Hepatocyte (in vitro differentiated cells): Measurements from ENCODE around the gene GPC2.

Experiments
- EZH2 ChIP-seq: fragments of 200-600 bp; sonication (generic); IDR thresholded peaks from 2 replicates; pipeline ENCODE4 v1.6.1; 2016; ENCODE audit warnings: antibody characterized with exemption, mild to moderate bottlenecking, borderline replicate concordance
- EZH2phosphoT487 ChIP-seq: fragments of 200-600 bp; sonication (generic); IDR thresholded peaks from one replicate; pipeline ENCODE4 v1.6.1; 2018; ENCODE audit warnings: antibody characterized with exemption, mild to moderate bottlenecking, low read depth, moderate library complexity; ENCODE audit not compliant: unreplicated experiment, severe bottlenecking
- TF ChIP-seq, protein P1 (sequence below): fragments of 200-600 bp; sonication (generic); IDR thresholded peaks from 2 replicates; pipeline ENCODE4 v1.5.1; 2016; ENCODE audit warnings: antibody characterized with exemption, mild to moderate bottlenecking; ENCODE audit not compliant: poor library complexity

DNA sequence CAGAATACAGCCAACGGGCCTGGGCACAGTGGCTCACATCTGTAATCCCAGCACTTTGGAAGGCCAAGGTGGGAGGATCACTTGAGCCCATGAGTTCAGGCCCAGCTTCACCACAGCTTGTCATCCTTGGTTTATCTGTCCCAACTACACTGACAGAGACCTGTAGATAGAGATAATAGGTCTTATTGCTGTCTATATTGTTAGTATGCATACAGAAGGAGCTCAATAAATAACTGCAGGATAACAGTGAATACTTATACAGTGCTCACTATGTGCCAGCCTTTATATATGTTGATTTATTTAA is 56.5 kb downstream of the GPC2 start:
- TF ChIP-seq, protein P1, sequence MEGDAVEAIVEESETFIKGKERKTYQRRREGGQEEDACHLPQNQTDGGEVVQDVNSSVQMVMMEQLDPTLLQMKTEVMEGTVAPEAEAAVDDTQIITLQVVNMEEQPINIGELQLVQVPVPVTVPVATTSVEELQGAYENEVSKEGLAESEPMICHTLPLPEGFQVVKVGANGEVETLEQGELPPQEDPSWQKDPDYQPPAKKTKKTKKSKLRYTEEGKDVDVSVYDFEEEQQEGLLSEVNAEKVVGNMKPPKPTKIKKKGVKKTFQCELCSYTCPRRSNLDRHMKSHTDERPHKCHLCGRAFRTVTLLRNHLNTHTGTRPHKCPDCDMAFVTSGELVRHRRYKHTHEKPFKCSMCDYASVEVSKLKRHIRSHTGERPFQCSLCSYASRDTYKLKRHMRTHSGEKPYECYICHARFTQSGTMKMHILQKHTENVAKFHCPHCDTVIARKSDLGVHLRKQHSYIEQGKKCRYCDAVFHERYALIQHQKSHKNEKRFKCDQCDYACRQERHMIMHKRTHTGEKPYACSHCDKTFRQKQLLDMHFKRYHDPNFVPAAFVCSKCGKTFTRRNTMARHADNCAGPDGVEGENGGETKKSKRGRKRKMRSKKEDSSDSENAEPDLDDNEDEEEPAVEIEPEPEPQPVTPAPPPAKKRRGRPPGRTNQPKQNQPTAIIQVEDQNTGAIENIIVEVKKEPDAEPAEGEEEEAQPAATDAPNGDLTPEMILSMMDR = no peak
- TF ChIP-seq EZH2 (no peak), EZH2phosphoT487 (no peak)
